ENCODE results near the gene TUBA1C. TPM values are rescaled to one million over a fixed set of nuclear protein-coding genes. Genes with fewer than 3 reads are reported as not detected.

TUBA1C gene
- total and polyA plus RNA-seq, 4 experiments from 2014 or later = 50.6 to 58.0 (median 53.4) TPM

DNA sequence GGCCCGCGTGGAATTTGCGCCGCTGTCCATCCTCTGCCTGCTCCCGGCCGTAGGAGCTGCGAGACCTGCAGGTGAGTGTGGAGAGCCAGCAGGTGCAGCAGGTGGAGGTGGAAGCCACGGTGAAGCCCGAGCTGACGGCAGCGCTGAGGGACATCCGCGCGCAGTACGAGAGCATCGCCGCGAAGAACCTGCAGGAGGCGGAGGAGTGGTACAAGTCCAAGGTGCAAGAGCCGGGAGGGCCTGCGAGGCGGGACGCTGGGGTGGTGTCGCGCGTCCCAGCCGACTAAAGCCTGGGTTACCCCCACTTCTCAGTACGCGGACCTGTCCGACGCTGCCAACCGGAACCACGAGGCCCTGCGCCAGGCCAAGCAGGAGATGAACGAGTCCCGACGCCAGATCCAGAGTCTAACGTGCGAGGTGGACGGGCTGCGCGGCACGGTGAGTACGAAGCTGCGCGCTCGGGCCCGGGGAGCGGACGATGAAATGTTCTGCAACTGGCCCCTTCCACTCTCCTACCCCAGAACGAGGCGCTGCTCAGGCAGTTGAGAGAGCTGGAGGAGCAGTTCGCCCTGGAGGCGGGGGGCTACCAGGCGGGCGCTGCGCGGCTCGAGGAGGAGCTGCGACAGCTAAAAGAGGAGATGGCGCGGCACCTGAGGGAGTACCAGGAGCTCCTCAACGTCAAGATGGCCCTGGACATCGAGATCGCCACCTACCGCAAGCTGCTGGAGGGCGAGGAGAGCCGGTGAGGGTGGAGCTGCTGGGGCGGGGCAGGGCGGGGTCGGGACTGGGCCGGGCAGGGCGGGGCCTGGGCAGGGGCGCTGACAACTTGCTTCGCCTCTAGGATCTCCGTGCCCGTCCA is 32.2 kb downstream of the TUBA1C start:
- Mint-ChIP-seq H3K4me3 (peak overlapping the region; percentile 62 to 79 (median 74)), H3K9me3 (no peaks in the 10 kb centered on the region), H3K27ac (peak overlapping the region in 1 of 7 donors; percentile 53), H3K4me1 (peaks cover 10 to 33% (median 22%) of the 10 kb centered on the region in 4 donors), H3K27me3 (peaks cover 34 to 47% of the 10 kb centered on the region in 2 donors), H3K36me3 (no peaks in the 10 kb centered on the region)
- CTCF ChIA-PET (ENCODE audit: partially characterized antibody) = interaction anchor here (0.6 to 4.2 kb wide), 7 partner anchors 8 to 226 kb away, joined by 3 to 24 read pairs (median 4); partner anchors contain the start of genes DNAJC22 and TROAP
- Histone ChIP-seq H3K27ac (ENCODE audit: low read depth, low read length) (no peak overlapping the region), H3K27me3 (ENCODE audit: insufficient read depth, low read length) (peaks cover 32% of the 10 kb centered on the region), H3K4me3 (ENCODE audit: low read length in 2 of 2) (peak overlapping the region in 1 of 2 donors; percentile 36), H3K36me3 (ENCODE audit: insufficient read depth, low read length) (no peaks in the 10 kb centered on the region), H3K9me3 (ENCODE audit: control insufficient read depth in 1 of 2, low read length in 2 of 2) (no peaks in the 10 kb centered on the region), H3K4me1 (ENCODE audit: insufficient read depth, low read length) (peaks cover 20% of the 10 kb centered on the region)
- intact Hi-C loops (cut with micrococcal nuclease) = loop anchor here (1.0 kb wide), 1 partner anchor 9 kb away; no protein-coding TSS in a partner anchor
- DNase-seq = peak in 4 of 5 donors; percentile 36 to 52 (median 44)
- POLR2A ChIA-PET (ENCODE audit: partially characterized antibody) = no interaction called here

DNA sequence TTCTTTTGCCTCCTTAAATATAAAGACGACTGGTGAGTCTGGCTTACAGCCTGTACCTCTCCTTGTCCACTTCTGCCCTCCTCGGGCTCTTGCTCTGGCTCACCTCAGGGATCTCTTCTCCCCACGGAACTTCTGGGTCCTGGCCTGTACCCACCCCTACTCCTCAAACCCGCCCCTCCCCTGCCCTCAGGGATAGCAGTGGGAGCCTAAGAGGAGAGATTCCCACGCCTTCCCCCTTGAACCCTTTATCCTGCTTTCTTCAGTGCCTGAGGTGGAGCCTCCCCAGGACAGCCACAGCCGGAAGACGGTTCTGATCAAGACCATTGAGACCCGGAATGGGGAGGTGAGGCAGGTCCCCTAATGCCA is 32.8 kb downstream of the TUBA1C start:
- Mint-ChIP-seq H3K4me3 (peak overlapping the region in 6 of 8 donors; percentile 20 to 67 (median 48)), H3K27me3 (peaks cover 35 to 47% of the 10 kb centered on the region in 2 donors), H3K36me3 (no peaks in the 10 kb centered on the region), H3K27ac (no peak overlapping the region), H3K9me3 (no peaks in the 10 kb centered on the region), H3K4me1 (peaks cover 10 to 33% (median 22%) of the 10 kb centered on the region in 4 donors)
- CTCF ChIA-PET (ENCODE audit: partially characterized antibody) = interaction anchor here (0.9 to 4.2 kb wide), 5 partner anchors 9 to 49 kb away, joined by 3 to 24 read pairs (median 4); partner anchors contain the start of genes DNAJC22 and TROAP
- H3K36me3 ChIP-seq (ENCODE audit: insufficient read depth, low read length) = no peaks in the 10 kb centered on the region
- no peak overlapping the region for H3K4me3 ChIP-seq (ENCODE audit: low read length in 2 of 2)
- intact Hi-C loops (cut with micrococcal nuclease) = no loop called here
- H3K27ac ChIP-seq (ENCODE audit: low read depth, low read length) = no peak overlapping the region
- peaks cover 20% of the 10 kb centered on the region for H3K4me1 ChIP-seq (ENCODE audit: insufficient read depth, low read length)
- H3K9me3 ChIP-seq (ENCODE audit: control insufficient read depth in 1 of 2, low read length in 2 of 2) = no peaks in the 10 kb centered on the region
- peaks cover 32% of the 10 kb centered on the region for H3K27me3 ChIP-seq (ENCODE audit: insufficient read depth, low read length)
- DNase-seq = no peak
- POLR2A ChIA-PET (ENCODE audit: partially characterized antibody) = no interaction called here

DNA sequence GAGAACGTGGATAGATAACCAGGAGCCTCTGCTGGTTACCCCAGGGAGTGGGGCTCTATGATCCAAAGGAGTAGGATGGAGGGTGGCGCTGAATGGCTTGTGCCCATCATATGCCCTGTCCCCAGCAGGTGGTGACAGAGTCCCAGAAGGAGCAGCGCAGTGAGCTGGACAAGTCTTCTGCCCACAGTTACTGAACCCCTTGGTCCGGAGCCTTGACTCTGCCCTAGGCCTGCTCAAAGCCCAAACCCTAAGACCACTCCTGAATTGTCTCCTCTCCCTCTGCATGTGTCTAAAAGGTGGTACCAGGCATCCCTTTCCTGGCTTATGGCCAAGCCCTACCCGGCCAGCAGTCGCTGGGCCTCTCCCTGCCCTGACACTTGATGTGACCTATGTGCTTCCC is 33.3 kb downstream of the TUBA1C start:
- Mint-ChIP-seq H3K4me1 (peaks cover 10 to 33% (median 22%) of the 10 kb centered on the region in 4 donors), H3K27me3 (peaks cover 39 to 51% of the 10 kb centered on the region in 2 donors), H3K36me3 (no peaks in the 10 kb centered on the region), H3K9me3 (no peaks in the 10 kb centered on the region), H3K4me3 (peak overlapping the region in 6 of 8 donors; percentile 20 to 67 (median 48)), H3K27ac (no peak overlapping the region)
- no peak for DNase-seq
- Histone ChIP-seq H3K4me3 (ENCODE audit: low read length in 2 of 2) (no peak overlapping the region), H3K27me3 (ENCODE audit: insufficient read depth, low read length) (peaks cover 32% of the 10 kb centered on the region), H3K4me1 (ENCODE audit: insufficient read depth, low read length) (peaks cover 20% of the 10 kb centered on the region), H3K36me3 (ENCODE audit: insufficient read depth, low read length) (no peaks in the 10 kb centered on the region), H3K27ac (ENCODE audit: low read depth, low read length) (no peak overlapping the region), H3K9me3 (ENCODE audit: control insufficient read depth in 1 of 2, low read length in 2 of 2) (no peaks in the 10 kb centered on the region)
- POLR2A ChIA-PET (ENCODE audit: partially characterized antibody) = no interaction called here
- intact Hi-C loops (cut with micrococcal nuclease) = no loop called here
- CTCF ChIA-PET (ENCODE audit: partially characterized antibody) = interaction anchor here (1.4 kb wide), 1 partner anchor 9 kb away, joined by 6 read pairs; no protein-coding TSS in a partner anchor

DNA sequence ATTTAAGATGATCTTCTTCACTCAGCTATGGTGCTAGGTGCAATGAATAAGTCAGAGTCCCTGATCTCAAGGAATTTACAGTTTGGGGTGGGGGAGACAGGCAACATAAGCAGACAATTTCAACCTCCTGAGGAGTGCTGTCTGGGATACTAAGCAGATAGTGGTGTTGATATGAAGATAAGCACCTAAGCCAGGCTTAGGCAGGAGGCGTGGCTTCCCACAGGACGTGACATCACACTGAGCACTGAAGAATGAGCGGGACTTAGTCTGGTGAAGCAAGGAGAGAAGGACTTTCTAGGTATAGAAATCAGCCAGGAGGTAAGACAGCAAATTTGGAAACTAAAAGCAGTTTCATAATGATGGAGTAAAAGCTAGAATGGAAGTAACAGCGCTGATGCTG is 36.9 kb downstream of the TUBA1C start:
- H3K4me1 Mint-ChIP-seq = peaks cover 7 to 25% (median 16%) of the 10 kb centered on the region in 4 donors
- no peak overlapping the region for H3K27ac Mint-ChIP-seq
- CTCF ChIA-PET (ENCODE audit: partially characterized antibody) = no interaction called here
- Histone ChIP-seq H3K27me3 (ENCODE audit: insufficient read depth, low read length) (peaks cover 13% of the 10 kb centered on the region), H3K4me1 (ENCODE audit: insufficient read depth, low read length) (peaks cover 12% of the 10 kb centered on the region), H3K4me3 (ENCODE audit: low read length in 2 of 2) (no peak overlapping the region), H3K9me3 (ENCODE audit: control insufficient read depth in 1 of 2, low read length in 2 of 2) (no peaks in the 10 kb centered on the region), H3K27ac (ENCODE audit: low read depth, low read length) (no peak overlapping the region), H3K36me3 (ENCODE audit: insufficient read depth, low read length) (no peaks in the 10 kb centered on the region)
- POLR2A ChIA-PET (ENCODE audit: partially characterized antibody) = no interaction called here
- intact Hi-C loops (cut with micrococcal nuclease) = no loop called here
- peaks cover 33 to 46% of the 10 kb centered on the region in 2 donors for H3K27me3 Mint-ChIP-seq
- H3K9me3 Mint-ChIP-seq = no peaks in the 10 kb centered on the region
- no peak for DNase-seq
- no peaks in the 10 kb centered on the region for H3K36me3 Mint-ChIP-seq
- no peak overlapping the region for H3K4me3 Mint-ChIP-seq

DNA sequence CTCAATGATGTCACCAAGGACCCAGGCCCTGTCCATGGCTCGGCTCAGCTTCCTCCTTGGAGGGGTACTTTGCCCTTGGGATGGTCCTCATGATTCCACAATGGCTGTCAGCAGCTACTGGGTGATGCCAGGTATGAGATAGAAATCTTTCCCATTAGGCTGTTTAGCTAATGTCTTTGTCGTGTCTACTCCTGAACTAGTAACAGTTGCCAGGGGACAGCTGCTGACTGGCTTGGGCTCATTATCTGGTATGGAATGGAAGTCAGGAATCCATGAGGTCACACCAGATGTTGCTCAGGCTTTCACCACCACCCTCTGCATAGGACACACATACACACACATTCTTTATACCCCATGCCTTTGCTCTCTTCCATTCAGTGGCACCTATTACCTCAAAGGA is 39.3 kb downstream of the TUBA1C start:
- ChIA-PET POLR2A (ENCODE audit: partially characterized antibody) (no interaction called here), CTCF (ENCODE audit: partially characterized antibody) (interaction anchor here (2.0 to 2.9 kb wide), 2 partner anchors 10 to 15 kb away, joined by 8 to 11 read pairs; partner anchors contain the start of gene PRPH)
- no peak for DNase-seq
- intact Hi-C loops (cut with micrococcal nuclease) = no loop called here
- no peak overlapping the region for H3K4me3 Mint-ChIP-seq
- Histone ChIP-seq H3K27me3 (ENCODE audit: insufficient read depth, low read length) (no peaks in the 10 kb centered on the region), H3K4me1 (ENCODE audit: insufficient read depth, low read length) (no peaks in the 10 kb centered on the region), H3K4me3 (ENCODE audit: low read length in 2 of 2) (no peak overlapping the region), H3K36me3 (ENCODE audit: insufficient read depth, low read length) (no peaks in the 10 kb centered on the region), H3K27ac (ENCODE audit: low read depth, low read length) (no peak overlapping the region), H3K9me3 (ENCODE audit: control insufficient read depth in 1 of 2, low read length in 2 of 2) (no peaks in the 10 kb centered on the region)
- H3K36me3 Mint-ChIP-seq = no peaks in the 10 kb centered on the region
- no peaks in the 10 kb centered on the region for H3K9me3 Mint-ChIP-seq
- H3K27me3 Mint-ChIP-seq = peaks cover 19 to 32% of the 10 kb centered on the region in 2 donors
- no peak overlapping the region for H3K27ac Mint-ChIP-seq
- H3K4me1 Mint-ChIP-seq = peaks cover 4 to 5% (median 4%) of the 10 kb centered on the region in 4 donors

DNA sequence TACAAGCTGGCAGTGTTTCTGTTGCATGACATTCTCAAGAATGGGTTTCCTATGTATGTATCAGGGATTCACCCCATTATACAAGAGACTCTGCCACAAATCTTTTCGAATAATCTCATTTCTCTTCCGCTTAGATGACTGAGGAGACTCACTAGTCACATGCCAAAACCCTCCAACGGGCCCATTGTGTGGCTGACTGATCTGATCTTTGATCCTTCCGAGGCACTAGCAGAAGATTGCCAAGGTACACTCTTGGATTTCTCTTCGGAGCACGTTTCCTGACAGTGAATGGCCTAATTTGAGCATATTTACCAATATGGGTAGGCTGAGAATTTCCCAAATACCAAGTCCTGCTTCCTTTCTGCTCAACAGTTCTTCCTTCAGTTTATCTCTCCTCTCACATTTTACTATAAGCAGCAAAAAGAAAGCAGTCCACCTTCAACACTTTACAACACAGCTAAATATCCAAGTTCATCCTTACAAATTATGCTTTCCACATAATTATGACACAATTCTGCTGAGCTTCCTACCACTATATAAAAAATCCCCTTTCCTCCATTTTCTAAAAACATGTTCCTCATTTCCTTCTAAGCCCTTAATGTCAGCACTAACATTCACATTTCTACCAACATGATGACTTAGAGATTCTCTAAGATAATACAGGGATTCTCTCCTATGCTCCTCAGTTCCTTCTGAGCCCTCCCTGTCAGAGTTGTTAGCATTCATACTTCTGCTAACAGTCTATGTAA is 41.1 kb downstream of the TUBA1C start:
- Histone ChIP-seq H3K27ac (ENCODE audit: low read depth, low read length) (no peak overlapping the region), H3K4me1 (ENCODE audit: insufficient read depth, low read length) (no peaks in the 10 kb centered on the region), H3K9me3 (ENCODE audit: control insufficient read depth in 1 of 2, low read length in 2 of 2) (no peaks in the 10 kb centered on the region), H3K27me3 (ENCODE audit: insufficient read depth, low read length) (no peaks in the 10 kb centered on the region), H3K4me3 (ENCODE audit: low read length in 2 of 2) (no peak overlapping the region), H3K36me3 (ENCODE audit: insufficient read depth, low read length) (no peaks in the 10 kb centered on the region)
- no peaks in the 10 kb centered on the region for H3K9me3 Mint-ChIP-seq
- H3K36me3 Mint-ChIP-seq = no peaks in the 10 kb centered on the region
- H3K4me3 Mint-ChIP-seq = no peak overlapping the region
- CTCF ChIA-PET (ENCODE audit: partially characterized antibody) = interaction anchor here (0.9 to 2.9 kb wide), 4 partner anchors 11 to 53 kb away, joined by 3 to 11 read pairs (median 3); partner anchors contain the start of genes PRPH and TROAP
- POLR2A ChIA-PET (ENCODE audit: partially characterized antibody) = no interaction called here
- no peak for DNase-seq
- intact Hi-C loops (cut with micrococcal nuclease) = no loop called here
- no peak overlapping the region for H3K27ac Mint-ChIP-seq
- peaks cover 4 to 5% (median 4%) of the 10 kb centered on the region in 4 donors for H3K4me1 Mint-ChIP-seq
- H3K27me3 Mint-ChIP-seq = peaks cover 20 to 37% of the 10 kb centered on the region in 2 donors

DNA sequence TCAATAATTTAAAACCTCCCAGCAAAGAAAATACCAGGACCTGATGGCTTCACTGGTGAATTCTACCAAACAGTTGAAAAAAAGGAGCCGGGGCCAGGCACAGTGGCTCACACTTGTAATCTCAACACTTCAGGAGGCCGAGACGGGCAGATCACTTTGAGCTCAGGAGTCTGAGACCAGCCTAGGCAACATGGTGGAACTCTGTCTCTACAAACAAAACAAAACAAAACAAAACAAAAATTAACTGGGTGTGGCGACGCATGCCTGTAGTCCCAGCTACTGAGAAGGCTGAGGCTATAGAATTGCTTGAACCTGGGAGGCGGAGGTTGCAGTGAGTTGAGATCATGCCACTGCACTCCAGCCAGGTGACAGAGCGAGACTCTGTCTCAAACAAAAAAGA is 44.5 kb downstream of the TUBA1C start:
- Mint-ChIP-seq H3K27ac (no peak overlapping the region), H3K27me3 (peaks cover 14 to 29% of the 10 kb centered on the region in 2 donors), H3K4me3 (no peak overlapping the region), H3K4me1 (no peaks in the 10 kb centered on the region), H3K9me3 (no peaks in the 10 kb centered on the region), H3K36me3 (no peaks in the 10 kb centered on the region)
- Histone ChIP-seq H3K27ac (ENCODE audit: low read depth, low read length) (no peak overlapping the region), H3K4me1 (ENCODE audit: insufficient read depth, low read length) (no peaks in the 10 kb centered on the region), H3K4me3 (ENCODE audit: low read length in 2 of 2) (no peak overlapping the region), H3K9me3 (ENCODE audit: control insufficient read depth in 1 of 2, low read length in 2 of 2) (no peaks in the 10 kb centered on the region), H3K27me3 (ENCODE audit: insufficient read depth, low read length) (no peaks in the 10 kb centered on the region), H3K36me3 (ENCODE audit: insufficient read depth, low read length) (no peaks in the 10 kb centered on the region)
- ChIA-PET POLR2A (ENCODE audit: partially characterized antibody) (no interaction called here), CTCF (ENCODE audit: partially characterized antibody) (interaction anchor here (1.0 kb wide), 1 partner anchor 21 kb away, joined by 3 read pairs; no protein-coding TSS in a partner anchor)
- DNase-seq = no peak
- intact Hi-C loops (cut with micrococcal nuclease) = no loop called here
